Ovary (tissue), 9 donors: ENCODE results near the gene BRSK2. TPM values are rescaled to one million over a fixed set of nuclear protein-coding genes. Genes with fewer than 3 reads are reported as not detected.

Experiments
- DNase-seq, 5 donors: peaks; one replicate each; pipeline ENCODE4 v3.0.0-alpha.2; 2019 to 2020
- H3K27ac ChIP-seq, 2 donors: fragments of 200-600 bp; one replicate each; pipeline versions ENCODE4 v1.5.1 to v1.8.0; 2019 to 2022
- H3K27me3 ChIP-seq: fragments of 200-600 bp; one replicate; pipeline ENCODE4 v1.8.0; 2022
- H3K36me3 ChIP-seq: fragments of 200-600 bp; sonication (generic); one replicate; pipeline ENCODE4 v1.5.1; 2019
- H3K4me1 ChIP-seq: one replicate; pipeline ENCODE4 v1.8.1; 2013; ENCODE audit warnings: mild to moderate bottlenecking, moderate library complexity; ENCODE audit not compliant: insufficient read depth
- H3K4me3 ChIP-seq: fragments of 200-600 bp; sonication (generic); one replicate; pipeline ENCODE4 v1.5.1; 2017
- H3K9me3 ChIP-seq, 2 donors: fragments of 200-600 bp in 1 of 2; sonication (generic) in 1 of 2; one replicate each; pipeline versions ENCODE4 v1.5.1 to v1.8.1; 2013 to 2019; ENCODE audit warnings: mild to moderate bottlenecking in 1 of 2, moderate library complexity in 1 of 2
- EP300 ChIP-seq: sonication (generic); formaldehyde crosslinking; IDR thresholded peaks from one replicate; pipeline ENCODE4 v1.6.1; 2017; ENCODE audit warnings: antibody characterized with exemption
- POLR2A ChIP-seq: fragments of 450-650 bp; IDR thresholded peaks from one replicate; pipeline ENCODE4 v1.6.1; 2017; ENCODE audit warnings: antibody characterized with exemption, mild to moderate bottlenecking, moderate library complexity
- WGBS, 3 donors: extraction: QIAGEN DNeasy Blood & Tissue Kit in 1 of 3; methylation state at CpG; one replicate each; pipeline versions ENCODE4 v1.1.5 to v1.1.7; 2013 to 2017; 5-methylcytosine and 5-hydroxymethylcytosine counted together
- intact Hi-C, 4 donors: fragments of 100-400 bp; cut with DNase I; formaldehyde crosslinking; loops; one replicate each; pipeline versions ENCODE4 v1.11.0 to v1.15.1; 2022 to 2023
- polyA plus RNA-seq, 2 donors: library from polyadenylated mRNA; stranded (reverse); fragments of 200-250 nt in 1 of 2; fragments of 350-450 nt in 1 of 2; fragmentation: Illumina TruSeq in 1 of 2; extraction: RNeasy Lipid Tissue Mini Kit (QIAGEN cat#74804) in 1 of 2; gene quantifications; one replicate each; pipeline ENCODE4 v1.2.3, GENCODE V29; 2013 to 2014
- total RNA-seq, 7 donors: library from RNA; depleted of rRNA in 2 of 7; stranded (reverse); fragments of >200 nt in 2 of 7; fragmentation: NEBNext Ultra II Directional in 3 of 7; extraction: Animal tissue kit (Norgen Biotek cat#: 25700) in 3 of 7; gene quantifications; one replicate each; pipeline versions ENCODE4 v1.1.0 to v1.2.4, GENCODE V29; 2016 to 2023
- TF ChIP-seq, protein P1 (sequence below), 3 donors: fragments of 450-650 bp in 2 of 3; fragments of 200-600 bp in 1 of 3; IDR thresholded peaks; one replicate each; pipeline versions ENCODE4 v1.5.1 to v1.8.0; 2016 to 2022; ENCODE audit warnings: antibody characterized with exemption in 3 of 3, mild to moderate bottlenecking in 1 of 3
- donor health status: DM: no; HTN: no; CAD: no; lungs with moderate emphysema.
- donor health status: DM: no; HTN: no; CAD: no.
- donor health status: Bipolar disorder and iron deficiency.
- donor health status: DM: yes; HTN: yes; CAD: no.
- donor health status: DM: no; HTN: no; CAD: no.
- donor health status: DM: yes; HTN: yes; CAD: no.

Gene BRSK2
- total and polyA plus RNA-seq, 9 donors = 0.22 to 1.5 (median 0.52) TPM

DNA sequence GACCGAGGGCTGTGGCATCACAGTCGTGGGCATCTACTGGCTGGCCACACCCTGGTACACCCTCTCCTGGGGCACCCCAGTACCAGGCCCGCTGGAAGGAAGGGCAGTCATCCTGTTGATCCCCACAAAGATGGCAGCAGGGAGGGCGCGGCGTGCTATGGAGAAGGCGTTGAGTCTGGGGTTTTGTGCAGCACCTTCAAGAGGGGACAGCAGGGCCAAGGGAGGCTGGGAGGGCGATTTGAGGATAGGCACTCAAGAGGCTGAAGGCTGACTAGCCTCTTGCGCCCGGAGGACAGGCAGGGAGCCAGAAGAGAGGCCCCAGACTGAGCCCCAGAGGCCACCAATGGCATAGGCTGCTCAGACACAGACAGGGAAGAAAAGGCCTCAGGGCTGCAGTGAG is 2.2 kb upstream of the BRSK2 start:
- TF ChIP-seq POLR2A = no peak
- TF ChIP-seq, protein P1, sequence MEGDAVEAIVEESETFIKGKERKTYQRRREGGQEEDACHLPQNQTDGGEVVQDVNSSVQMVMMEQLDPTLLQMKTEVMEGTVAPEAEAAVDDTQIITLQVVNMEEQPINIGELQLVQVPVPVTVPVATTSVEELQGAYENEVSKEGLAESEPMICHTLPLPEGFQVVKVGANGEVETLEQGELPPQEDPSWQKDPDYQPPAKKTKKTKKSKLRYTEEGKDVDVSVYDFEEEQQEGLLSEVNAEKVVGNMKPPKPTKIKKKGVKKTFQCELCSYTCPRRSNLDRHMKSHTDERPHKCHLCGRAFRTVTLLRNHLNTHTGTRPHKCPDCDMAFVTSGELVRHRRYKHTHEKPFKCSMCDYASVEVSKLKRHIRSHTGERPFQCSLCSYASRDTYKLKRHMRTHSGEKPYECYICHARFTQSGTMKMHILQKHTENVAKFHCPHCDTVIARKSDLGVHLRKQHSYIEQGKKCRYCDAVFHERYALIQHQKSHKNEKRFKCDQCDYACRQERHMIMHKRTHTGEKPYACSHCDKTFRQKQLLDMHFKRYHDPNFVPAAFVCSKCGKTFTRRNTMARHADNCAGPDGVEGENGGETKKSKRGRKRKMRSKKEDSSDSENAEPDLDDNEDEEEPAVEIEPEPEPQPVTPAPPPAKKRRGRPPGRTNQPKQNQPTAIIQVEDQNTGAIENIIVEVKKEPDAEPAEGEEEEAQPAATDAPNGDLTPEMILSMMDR (IDR thresholded peaks at IDR 0.05) = no peak
- peak in 1 of 5 donors; percentile 21 for DNase-seq
- Histone ChIP-seq H3K4me3 (no peak overlapping the region), H3K36me3 (no peaks in the 10 kb centered on the region), H3K4me1 (peaks cover 1% of the 10 kb centered on the region), H3K27me3 (no peaks in the 10 kb centered on the region), H3K27ac (no peak overlapping the region), H3K9me3 (no peaks in the 10 kb centered on the region)
- 94 to 98% (median 97%) methylated on average over 10 of the region's 10 CpGs for WGBS, 3 donors
- intact Hi-C loops = no loop called here

DNA sequence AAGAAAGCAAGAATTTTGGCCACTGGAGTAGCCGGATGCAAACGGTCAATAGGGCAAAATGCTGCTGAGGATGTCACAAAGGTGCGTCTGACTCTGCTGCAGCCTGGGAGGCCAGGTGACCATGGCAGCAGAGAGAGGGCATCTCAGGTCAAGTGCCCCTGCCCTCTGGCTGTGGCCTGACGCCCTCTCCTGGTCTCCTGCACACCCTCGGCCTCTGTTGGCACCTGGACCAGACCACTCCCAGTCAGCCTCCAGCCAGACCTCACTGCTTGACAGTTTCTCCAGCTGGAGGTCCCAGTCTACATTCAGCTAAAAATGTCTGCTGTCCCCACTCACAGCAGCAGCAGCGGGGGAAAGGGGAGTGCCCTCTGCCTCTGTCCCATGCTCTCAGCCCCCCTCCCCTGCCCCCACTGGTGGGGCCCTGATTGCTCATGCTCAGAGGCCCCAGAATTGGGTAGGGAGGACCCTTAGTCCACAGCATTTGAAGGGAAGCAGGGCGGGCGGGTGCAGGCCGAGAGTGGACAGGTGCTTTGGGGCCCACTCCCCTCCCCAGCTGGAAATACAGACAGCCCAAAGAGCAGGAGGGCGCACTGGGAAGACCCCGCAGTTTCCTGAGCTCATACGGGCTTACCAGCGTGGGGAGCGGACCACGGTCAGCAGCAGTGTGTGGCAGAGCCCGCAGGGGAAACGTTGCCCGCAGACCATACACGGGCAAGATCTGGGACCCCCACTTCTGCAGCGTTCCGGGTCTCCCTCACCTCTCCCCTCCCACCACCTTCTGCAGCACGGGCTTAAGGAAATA is 1.6 kb upstream of the BRSK2 start:
- WGBS, 3 donors = 59 to 69% (median 66%) methylated on average over 22 of the region's 22 CpGs
- TF ChIP-seq, protein P1 (IDR thresholded peaks at IDR 0.05) = no peak
- TF ChIP-seq POLR2A (no peak), EP300 (no peak)
- Histone ChIP-seq H3K4me3 (no peak overlapping the region), H3K4me1 (peaks cover 1% of the 10 kb centered on the region), H3K27me3 (no peaks in the 10 kb centered on the region), H3K36me3 (no peaks in the 10 kb centered on the region), H3K9me3 (no peaks in the 10 kb centered on the region), H3K27ac (no peak overlapping the region)
- peak in 1 of 5 donors; percentile 26 for DNase-seq
- intact Hi-C loops = no loop called here

DNA sequence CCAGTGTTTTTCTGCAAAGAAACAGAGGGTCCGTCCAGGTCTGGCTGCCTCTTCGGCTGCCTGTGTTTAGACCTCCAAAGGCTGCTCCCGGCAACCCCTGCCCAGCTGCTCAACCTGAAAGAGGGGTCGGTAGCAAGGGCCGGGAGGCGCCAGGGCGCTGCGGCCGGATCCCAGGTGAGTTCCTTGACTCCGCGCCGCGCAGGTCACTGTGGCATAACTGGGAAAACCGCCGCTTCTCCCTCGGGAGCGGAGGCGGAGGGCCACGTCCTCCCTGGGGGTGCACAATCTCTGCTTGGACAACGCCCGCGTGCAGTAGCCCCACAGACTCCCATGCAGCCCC is 1.0 kb upstream of the BRSK2 start:
- H3K36me3 ChIP-seq = no peaks in the 10 kb centered on the region
- no peak overlapping the region for H3K27ac ChIP-seq
- 7 to 10% (median 7%) methylated on average over 21 to 22 of the region's 22 CpGs for WGBS, 3 donors
- TF ChIP-seq, protein P1 (IDR thresholded peaks at IDR 0.05) = no peak
- no peak for TF ChIP-seq POLR2A
- TF ChIP-seq EP300 = no peak
- intact Hi-C loops = no loop called here
- no peaks in the 10 kb centered on the region for H3K9me3 ChIP-seq
- peaks cover 1% of the 10 kb centered on the region for H3K4me1 ChIP-seq
- peak overlapping the region; percentile 48 for H3K4me3 ChIP-seq
- H3K27me3 ChIP-seq = no peaks in the 10 kb centered on the region
- no peak for DNase-seq

DNA sequence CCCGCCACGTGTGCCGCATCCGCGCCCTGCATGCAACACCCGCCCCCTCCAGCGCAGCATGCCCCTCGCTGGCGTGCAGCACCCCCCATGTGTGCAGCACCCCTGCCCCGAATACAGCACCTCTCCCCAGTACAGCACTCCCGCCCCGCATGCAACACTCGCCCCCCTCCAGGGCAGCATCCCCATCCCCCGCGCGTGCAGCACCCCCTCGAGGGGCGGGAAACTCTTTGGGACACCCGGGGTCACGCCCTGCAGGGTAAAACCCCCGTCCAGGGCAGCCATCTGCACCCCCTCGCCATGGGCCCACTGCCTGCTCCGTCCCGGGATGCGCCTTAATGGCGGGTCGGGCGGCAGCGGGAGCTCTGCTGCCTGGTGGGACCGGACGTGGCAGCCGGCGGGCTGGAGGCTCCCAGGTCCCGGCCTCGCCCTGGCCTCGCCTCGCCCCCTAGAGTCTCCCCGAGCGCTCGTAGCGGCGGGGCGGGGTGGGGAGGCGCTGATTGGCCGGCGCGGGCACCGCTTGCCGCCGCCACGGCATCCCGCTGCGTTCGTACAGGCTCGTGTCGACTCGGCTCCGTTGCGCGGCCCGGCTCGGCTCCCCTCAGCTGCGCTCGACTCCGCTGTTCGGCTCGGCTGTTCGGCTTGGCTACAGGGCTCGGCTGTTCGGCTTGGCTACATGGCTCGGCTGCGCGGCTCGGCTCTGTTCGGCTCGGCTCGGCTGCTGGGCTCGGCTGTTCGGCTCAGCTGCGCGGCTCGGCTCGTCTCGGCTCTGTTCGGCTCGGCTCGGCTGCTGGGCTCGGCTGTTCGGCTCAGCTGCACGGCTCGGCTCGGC is 417 bp upstream of the BRSK2 start:
- peaks cover 1% of the 10 kb centered on the region for H3K4me1 ChIP-seq
- no peaks in the 10 kb centered on the region for H3K36me3 ChIP-seq
- peak overlapping the region; percentile 48 for H3K4me3 ChIP-seq
- peak; percentile 96 to 99 (median 98) for DNase-seq
- H3K27ac ChIP-seq = peak overlapping the region; percentile 19 to 31
- H3K27me3 ChIP-seq = no peaks in the 10 kb centered on the region
- WGBS, 3 donors = 0 to 1% (median 1%) methylated on average over 63 to 92 of the region's 92 CpGs
- TF ChIP-seq POLR2A (no peak), EP300 (no peak)
- TF ChIP-seq, protein P1 (IDR thresholded peaks at IDR 0.05) = no peak
- H3K9me3 ChIP-seq = no peaks in the 10 kb centered on the region
- intact Hi-C loops = no loop called here
